NCI-H2227 treated with DMSO at 0.1 percent for 48 hours (cell line): ENCODE data around the gene MAPK8IP3.

ENCODE experiments used
- DNase-seq: peaks from one replicate; lab custom pipeline; 2025; lab: John Stamatoyannopoulos, UW

The MAPK8IP3 gene

DNA sequence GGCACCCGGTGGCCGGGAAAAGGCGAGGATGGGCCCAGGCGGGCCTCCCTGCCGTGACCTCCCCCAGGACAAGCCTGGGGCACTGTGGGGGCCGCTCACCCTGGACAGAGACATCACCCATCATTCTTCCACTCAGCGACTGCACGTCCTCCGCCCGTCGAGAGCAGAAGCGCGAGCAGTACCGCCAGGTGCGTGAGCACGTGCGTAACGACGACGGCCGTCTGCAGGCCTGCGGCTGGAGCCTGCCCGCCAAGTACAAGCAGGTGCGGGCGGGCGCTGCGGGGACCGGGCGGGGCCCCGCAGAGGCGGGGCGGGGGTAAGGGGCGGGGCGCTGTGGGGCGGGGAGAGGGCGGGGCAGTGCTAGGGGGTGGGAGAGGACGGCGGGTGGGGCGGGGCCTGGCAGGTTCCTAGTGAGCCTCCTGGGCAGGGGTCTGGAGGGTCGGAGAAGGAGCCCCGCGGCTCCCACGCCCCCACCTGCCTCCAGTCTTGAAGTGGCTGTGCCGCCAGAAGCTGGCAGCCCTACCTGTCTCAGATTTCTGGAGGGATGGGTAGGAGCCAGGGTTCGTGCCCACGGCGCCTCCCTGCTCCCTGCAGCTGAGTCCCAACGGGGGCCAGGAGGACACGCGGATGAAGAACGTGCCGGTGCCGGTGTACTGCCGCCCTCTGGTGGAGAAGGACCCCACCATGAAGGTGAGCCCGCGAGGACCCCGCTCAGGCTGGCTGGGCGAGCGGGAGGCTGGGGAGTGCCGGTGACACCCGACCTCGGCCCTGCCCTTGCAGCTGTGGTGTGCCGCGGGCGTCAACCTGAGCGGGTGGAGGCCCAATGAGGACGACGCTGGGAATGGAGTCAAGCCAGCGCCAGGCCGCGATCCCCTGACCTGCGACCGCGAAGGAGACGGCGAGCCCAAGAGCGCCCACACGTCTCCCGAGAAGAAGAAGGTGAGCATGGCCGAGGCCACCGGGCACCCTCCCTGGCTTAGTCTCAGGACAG, 57.8 kb downstream of the MAPK8IP3 start:
- DNase-seq = no peak

DNA sequence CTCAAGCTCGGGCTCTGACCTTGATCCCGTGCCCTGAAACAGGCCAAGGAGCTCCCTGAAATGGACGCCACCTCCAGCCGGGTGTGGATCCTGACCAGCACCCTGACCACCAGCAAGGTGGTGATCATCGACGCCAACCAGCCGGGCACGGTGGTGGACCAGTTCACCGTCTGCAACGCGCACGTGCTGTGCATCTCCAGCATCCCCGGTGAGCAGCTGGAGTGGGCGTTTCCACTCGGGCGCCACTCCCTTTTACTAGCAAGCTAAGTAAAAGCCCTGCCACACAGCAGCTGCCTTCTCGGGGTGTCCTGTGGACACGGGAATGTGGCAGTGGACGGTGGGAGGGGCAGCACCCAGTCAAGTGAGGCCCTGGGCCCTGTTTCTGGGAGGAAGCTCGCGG, 59.0 kb downstream of the MAPK8IP3 start:
- no peak for DNase-seq

DNA sequence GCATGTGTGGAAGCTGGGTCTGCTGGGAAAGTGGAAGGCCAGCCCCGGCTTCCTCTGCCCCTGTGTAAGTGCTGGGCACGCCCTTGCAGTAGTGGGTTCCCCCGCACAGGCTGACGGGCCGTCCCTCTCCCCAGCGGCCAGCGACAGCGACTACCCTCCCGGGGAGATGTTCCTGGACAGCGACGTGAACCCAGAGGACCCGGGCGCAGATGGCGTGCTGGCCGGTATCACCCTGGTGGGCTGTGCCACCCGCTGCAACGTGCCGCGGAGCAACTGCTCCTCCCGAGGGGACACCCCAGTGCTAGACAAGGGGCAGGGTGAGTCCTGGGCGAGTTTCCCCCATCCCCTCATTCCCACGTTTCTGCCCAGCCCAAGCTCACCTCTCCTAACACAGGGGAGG, 59.8 kb downstream of the MAPK8IP3 start:
- DNase-seq = no peak

DNA sequence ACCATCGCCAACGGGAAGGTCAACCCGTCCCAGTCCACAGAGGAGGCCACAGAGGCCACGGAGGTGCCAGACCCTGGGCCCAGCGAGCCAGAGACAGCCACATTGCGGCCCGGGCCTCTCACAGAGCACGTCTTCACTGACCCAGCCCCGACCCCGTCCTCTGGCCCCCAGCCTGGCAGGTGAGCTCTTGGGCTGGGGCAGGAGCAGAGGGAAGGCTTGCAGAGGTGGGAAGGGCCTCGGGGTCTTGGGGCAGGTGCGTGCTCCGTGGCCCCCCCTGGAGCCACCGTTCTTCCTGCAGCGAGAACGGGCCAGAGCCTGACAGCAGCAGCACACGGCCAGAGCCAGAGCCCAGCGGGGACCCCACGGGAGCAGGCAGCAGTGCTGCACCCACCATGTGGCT, 60.2 kb downstream of the MAPK8IP3 start:
- no peak for DNase-seq

DNA sequence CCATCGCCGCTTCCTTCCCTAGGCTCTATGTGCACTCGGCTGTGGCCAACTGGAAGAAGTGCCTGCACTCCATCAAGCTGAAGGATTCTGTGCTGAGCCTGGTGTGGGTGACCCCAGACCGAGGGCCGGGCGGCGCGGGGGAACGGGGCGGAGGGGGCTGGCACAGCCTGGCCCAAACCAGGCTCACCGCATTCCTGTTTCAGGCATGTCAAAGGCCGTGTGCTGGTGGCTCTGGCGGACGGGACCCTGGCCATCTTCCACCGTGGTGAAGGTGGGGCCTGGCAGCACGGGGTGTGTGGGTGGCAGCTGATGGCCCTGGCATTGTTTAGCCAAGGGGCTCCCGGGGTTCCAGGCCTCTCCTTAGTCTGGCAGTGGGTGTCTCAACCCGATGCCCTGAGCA, 60.7 kb downstream of the MAPK8IP3 start:
- no peak for DNase-seq

DNA sequence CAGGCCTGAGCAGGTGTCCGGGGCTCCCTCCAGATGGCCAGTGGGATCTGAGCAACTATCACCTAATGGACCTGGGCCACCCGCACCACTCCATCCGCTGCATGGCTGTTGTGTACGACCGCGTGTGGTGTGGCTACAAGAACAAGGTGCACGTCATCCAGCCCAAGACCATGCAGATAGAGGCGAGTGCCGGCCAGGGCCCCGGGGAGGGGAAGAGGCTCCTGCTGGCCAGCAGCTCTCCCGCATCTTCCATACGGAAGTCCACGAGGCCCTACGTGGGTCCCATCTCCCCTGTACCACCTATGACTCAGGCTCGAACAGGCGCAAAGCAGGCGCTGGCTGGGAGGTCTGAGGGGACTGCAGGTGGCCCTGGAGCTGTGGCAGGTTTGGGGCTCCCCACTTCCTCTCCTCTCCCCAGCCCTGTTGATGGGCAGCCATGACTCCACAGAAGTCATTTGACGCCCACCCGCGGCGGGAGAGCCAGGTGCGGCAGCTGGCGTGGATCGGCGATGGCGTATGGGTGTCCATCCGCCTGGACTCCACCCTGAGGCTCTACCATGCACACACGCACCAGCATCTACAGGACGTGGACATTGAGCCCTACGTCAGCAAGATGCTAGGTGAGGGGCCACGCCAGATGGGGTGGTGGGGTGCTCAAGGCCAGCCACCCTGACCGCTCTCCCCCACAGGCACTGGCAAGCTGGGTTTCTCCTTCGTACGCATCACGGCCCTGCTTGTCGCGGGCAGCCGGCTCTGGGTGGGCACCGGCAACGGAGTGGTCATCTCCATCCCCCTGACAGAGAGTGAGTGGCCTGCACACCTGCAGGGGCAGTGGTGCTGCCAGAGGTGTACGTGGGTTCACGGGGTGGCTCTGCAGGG, 61.4 kb downstream of the MAPK8IP3 start:
- no peak for DNase-seq

DNA sequence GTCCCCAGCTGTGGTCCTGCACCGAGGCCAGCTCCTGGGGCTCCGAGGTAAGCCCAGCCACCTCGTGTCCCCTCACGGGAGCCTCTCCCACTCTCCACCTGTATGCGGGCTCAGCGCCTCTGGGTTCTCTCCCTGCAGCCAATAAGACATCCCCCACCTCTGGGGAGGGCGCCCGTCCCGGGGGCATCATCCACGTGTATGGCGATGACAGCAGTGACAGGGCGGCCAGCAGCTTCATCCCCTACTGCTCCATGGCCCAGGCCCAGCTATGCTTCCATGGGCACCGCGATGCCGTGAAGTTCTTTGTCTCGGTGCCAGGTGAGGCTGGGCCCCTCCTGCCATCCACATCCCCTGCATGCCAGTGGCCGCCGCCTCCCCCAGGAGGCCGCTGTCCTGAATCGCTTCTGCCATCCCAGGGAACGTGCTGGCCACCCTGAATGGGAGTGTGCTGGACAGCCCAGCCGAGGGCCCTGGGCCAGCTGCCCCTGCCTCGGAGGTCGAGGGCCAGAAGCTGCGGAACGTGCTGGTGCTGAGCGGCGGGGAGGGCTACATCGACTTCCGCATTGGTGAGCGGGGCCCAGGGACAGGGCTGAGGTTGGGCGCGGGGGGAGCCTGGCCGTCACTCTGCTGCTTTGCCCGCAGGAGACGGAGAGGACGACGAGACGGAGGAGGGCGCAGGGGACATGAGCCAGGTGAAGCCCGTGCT, 62.2 kb downstream of the MAPK8IP3 start:
- no peak for DNase-seq

DNA sequence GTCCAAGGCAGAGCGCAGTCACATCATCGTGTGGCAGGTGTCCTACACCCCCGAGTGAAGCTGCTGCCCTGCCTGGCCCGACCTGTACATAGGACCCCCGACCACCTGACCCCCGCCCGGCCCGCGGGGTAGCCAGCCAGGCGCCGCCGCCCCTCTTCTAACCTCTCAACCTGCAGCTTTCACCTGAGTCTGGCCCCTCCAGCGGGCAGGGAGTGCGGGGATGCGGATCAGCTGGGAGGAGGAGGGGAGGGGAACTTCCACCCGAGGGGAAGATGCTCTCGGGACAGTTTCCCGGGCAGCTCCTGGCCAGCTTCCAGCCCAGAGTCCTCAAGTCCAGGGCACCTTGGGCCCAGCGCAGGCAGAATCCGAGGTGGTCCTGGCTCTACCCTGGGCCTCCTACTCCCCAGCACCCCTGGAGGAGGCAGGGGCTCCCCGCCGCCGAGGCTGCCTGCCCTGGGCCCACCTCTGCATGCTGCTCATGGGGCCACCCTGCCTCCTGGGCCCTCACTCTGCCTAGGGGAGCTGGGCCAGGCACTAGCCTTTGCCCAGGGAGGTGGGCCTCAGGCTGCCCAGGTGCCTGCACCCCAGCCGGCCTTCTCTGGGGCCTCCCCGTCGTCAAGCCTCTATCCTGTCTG, 62.9 kb downstream of the MAPK8IP3 start:
- DNase-seq = no peak

DNA sequence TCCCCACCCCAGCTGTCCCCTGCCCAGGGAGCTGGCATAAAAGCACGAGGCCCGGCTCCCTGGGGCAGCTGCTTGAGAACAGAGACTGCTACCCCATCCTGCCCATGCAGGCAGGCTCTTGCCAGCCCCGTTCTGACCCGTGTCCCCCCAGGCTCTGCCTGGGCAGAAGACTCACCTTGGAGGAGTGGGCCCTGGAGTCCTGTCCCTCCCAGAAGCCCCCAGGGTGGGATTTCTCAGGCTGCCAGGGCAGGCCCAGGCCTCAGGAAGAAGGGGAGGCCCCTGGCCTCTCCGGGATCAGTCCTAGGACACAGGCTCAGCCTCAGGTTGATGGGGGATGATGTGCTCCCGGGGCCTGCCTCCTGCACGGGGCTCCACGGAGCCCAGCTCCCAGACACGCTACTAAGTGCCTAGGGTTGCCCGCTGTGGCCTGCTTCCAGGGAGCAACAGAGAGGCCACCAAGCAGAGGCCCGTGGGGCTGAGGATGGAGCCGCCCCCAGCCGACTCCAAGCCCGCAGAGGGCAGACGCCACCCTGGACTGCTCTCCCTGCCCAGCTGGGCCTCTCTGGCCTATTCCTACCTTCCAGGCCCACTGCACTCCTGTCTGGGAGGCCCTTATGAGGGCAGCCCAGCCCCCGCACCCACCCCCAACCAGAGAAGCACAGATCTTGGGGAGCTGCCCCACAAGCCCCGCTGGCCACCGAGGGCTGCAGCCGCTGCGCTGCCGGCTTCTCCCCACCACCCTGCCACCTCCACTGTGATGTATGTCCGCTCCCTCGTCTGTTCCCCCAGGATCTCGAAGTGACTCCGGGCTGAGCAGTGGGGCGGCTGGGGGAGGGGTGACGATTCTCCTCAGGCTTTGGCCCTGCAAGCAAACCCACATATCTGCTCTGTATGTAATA, 63.7 kb downstream of the MAPK8IP3 start:
- no peak for DNase-seq

DNA sequence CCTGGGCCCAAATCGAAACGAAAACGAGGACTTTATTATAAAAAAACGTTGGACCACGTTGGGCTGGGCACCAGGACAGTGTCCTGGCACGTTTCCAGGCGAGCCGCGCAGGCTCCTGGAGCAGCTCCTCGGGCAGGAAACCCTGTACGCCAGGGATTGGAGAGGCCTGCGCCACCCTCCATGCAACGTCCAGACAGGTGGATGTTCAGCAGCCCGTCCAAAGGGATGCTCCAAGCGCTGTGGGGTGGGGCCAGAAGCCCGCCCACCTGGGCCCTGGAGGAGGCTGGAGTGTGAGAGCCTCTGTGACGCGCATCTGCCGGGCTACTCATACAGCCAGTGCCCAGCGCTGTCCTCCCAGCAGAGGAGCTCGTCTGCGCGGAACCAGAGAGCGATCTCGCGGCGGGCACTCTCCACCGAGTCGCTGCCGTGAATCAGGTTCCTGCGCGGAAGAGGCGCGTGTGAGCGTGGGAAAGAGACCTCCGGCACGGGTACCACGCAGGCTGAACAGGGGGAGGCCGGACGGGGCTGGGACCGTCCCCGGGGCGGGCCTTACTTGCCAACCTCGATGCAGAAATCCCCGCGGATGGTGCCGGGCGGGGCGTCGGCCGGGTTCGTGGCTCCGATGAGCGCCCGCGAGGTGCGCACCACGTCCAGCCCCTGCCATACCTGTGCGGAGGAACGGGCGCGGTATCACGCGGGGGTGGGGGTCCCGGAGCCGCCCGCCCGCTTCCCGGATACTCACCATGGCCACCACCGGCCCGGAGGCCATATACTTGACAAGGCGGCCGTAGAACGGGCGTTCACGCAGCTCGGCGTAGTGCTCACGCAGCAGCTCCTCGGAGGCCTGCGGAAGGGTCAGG, 64.6 kb downstream of the MAPK8IP3 start:
- peak; percentile 58 for DNase-seq

DNA sequence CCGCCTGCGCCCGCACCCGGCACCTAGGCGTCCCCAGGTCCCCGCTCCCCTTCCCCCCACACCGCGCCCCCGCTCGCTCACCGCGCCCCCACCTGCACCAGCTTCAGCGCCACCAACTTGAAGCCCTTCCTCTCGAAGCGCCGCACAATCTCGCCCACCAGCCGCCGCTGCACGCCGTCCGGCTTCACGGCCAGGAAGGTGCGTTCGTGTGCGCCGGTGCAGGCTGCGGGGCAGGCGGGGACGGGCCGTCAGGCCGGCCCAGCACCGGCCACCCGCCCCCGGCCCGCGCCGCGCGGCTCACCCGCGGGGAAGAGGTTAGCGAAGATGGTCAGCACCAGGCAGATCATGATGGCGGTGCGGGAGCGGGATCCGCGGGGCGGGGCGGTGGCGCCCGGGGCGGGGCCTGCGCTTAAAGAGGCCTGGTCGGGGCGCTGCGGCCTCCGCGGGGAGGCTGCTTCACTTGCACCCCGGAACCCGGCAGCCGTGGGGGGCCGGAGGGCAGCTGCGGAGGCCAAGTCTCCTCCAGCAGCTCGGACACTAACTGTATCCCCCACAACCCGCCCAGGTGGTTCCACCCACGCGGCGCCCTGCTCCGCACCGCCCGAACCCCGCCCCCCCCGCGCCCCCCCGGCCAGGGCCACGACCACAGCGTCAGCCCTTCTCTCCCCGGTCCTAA, 65.3 kb downstream of the MAPK8IP3 start, which contains the start of gene NME3:
Gene NME3, minus strand, starts transcription at position 356 of the 676 bp plus-strand sequence. Its CDS starts 9 bp downstream, at position 347.
- peak; percentile 41 for DNase-seq

DNA sequence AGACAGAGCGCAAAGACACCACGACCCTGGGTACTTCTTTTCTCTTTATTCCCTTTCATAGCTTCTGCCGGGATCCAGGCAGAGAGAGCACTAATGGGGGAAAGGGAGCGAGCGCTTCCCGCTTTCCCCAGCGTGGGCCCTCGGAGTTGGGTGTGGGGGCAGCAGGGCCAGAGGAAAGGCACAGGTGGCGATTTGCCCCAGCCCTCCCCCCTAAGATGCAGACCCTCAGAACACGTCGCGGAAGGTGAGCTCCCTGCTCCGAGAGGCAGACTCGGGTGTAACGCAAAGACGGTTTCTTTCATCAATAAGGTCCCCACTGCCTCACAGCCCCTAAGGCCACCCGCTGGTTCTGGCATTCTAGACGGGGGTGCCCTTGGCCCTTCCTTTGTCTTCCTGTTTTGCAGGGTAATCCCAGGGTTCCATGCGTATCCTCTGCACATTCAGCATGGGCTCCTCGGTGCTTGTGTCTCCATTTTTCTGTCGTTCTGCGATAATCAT, 65.9 kb downstream of the MAPK8IP3 start:
- no peak for DNase-seq

DNA sequence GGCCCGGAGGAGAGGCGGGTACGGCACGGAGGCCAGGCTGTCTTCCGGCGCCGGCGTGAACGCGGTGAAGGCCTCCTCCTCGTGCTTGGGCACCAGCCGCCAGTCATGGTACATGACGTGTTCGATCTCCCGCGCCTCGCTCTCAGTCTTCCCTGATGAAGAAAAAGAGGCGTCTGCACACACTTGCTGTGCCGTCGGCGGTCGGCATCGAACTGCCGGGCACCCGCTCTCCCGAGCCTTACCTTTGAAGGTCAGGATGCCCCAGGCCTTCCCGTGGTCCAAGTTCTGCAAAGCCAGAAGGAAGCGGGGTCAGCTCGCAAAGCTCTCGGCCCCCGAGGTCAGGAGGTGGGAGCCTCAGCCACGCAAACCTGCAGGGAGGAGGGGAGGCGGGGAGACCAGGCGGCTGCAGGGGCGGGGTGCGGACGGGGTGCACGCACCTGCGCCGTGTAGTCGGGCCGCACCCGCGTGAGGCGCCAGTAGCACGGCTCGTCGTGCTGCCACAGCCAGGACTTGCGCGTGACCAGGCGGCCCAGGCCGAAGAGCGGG, 66.4 kb downstream of the MAPK8IP3 start, which contains the start of gene EME2:
Gene EME2, plus strand, starts transcription at position 449 of the 546 bp plus-strand sequence. CDS start 418 bp downstream, outside the sequence.
- peak; percentile 23 for DNase-seq

DNA sequence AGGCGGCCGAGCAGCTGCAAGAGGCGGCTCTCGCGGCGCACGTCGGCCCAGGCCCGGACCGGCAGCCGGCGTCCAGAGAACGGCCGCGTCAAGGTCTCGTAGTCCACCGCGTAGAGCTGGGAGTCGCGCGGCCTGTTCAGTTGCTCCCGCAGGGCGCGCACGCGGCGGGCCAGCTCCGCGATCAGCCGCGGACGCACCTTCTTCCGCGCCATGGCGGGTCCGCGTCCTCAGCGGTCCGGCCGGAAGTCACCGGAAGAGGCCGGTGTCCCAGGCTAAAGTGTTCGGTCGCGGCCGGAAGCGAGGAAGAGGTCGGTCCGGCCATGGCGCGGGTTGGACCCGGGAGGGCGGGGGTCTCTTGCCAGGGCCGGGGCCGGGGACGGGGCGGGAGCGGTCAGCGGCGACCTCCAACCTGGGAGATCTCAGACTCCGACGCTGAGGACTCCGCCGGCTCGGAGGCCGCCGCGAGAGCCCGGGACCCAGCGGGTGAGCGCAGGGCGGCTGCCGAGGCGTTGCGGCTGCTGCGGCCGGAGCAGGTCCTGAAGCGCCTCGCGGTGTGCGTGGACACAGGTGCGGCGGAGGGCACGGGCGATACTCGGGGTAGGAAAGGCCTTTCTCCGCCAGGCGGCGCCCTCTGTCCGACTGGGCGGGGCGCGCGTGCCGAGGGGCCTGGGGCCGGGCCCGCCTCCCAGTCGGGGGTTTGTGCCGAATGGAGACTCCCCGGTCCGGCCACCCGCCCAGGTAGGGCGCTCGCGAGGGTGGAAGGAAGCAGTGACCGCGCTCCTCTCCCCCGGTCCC, 67.1 kb downstream of the MAPK8IP3 start, which contains the start of gene MRPS34:
Gene MRPS34, minus strand, starts transcription at position 227 of the 795 bp plus-strand sequence. Its CDS starts 15 bp downstream, at position 212.
- peak; percentile 82 for DNase-seq

DNA sequence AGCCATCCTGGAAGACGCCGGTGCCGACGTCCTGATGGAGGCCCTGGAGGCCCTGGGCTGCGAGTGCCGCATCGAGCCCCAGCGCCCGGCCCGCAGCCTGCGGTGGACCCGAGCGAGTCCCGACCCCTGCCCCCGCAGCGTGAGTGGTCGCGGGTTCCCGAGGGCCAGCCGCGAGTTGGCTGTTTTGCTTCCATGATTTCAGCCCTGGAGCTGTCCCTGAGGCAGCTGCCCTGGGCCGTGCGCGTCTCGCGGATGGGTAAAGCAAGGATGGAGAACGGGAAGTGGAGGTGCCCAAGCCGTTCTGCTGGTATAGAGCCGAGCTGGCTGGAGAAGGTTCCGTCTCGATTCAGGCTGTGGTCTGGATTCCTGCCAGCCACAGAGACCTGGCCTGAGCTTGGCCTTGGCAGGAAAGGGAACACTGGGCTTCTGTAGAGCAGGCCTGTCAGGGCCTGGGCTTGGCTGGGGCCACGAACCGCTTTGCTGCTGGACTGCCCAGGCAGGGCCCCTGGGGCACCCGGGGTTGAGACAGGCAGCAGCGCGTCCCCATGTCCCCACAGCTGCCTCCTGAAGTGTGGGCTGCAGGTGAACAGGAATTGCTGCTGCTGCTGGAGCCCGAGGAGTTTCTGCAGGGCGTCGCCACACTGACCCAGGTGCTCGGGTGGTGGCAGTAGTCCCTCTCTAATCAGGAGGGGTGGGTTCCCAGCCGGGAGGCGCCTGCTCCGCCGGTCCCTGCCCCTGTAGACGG, 67.9 kb downstream of the MAPK8IP3 start:
- no peak for DNase-seq

DNA sequence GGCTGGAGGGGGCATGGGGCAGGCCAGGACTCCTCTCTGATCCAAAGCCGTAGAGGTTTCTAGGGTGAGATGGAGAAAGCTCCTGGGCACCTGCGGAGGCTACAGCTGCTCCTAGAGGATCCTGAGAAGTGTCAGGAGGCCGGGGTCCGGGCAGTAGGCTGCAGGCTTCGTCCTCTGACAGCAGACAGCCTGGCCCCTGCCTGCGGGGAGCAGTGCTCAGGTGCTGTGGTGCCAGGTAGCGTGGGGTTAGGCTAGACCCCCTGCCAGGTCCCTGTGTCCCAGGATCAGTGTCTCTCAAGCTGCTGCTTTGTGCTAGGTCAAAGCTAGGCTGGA, 68.4 kb downstream of the MAPK8IP3 start:
- DNase-seq = no peak
